Right lobe of liver (tissue), 6 donors: ENCODE measurements around the gene SCAANT1. TPM values are rescaled to one million over a fixed set of nuclear protein-coding genes. Genes with fewer than 3 reads are reported as not detected.

Experiments used
- ATAC-seq, 4 donors: fragments of 200-7000 bp; cut with Tn5 transposase; one replicate each; pipeline ENCODE4 v1.9.1; 2020; ENCODE audit warnings: mild to moderate bottlenecking in 4 of 4, moderate library complexity in 4 of 4
- DNase-seq, 3 donors: peaks; one replicate each; pipeline ENCODE4 v3.0.0-alpha.2; 2020
- H3K27ac ChIP-seq, 3 donors: fragments of 200-600 bp; one replicate each; pipeline ENCODE4 v1.8.0; 2022
- H3K27me3 ChIP-seq, 2 donors: fragments of 200-600 bp; one replicate each; pipeline ENCODE4 v1.8.0; 2022
- H3K36me3 ChIP-seq, 4 donors: fragments of 200-600 bp; sonication (generic) in 1 of 4; one replicate each; pipeline versions ENCODE4 v1.5.1 to v1.8.0; 2017 to 2022; ENCODE audit warnings: control low read depth in 1 of 4
- H3K4me1 ChIP-seq, 4 donors: fragments of 200-600 bp; sonication (generic) in 1 of 4; one replicate each; pipeline versions ENCODE4 v1.5.1 to v1.8.0; 2017 to 2022; ENCODE audit warnings: control low read depth in 1 of 4
- H3K4me3 ChIP-seq, 3 donors: fragments of 200-600 bp; one replicate each; pipeline ENCODE4 v1.8.0; 2022
- H3K9me3 ChIP-seq, 4 donors: fragments of 200-600 bp; sonication (generic) in 1 of 4; one replicate each; pipeline versions ENCODE4 v1.5.1 to v1.8.0; 2017 to 2022; ENCODE audit warnings: control low read depth in 1 of 4
- CTCF ChIP-seq, 4 donors: fragments of 200-600 bp in 3 of 4; fragments of 450-650 bp in 1 of 4; IDR thresholded peaks; one replicate each; pipeline versions ENCODE4 v1.5.1 to v1.8.0; 2016 to 2022; ENCODE audit warnings: antibody characterized with exemption in 4 of 4, mild to moderate bottlenecking in 2 of 4
- POLR2A ChIP-seq: fragments of 450-650 bp; IDR thresholded peaks from one replicate; pipeline ENCODE4 v1.6.1; 2017; ENCODE audit warnings: antibody characterized with exemption, mild to moderate bottlenecking
- WGBS: methylation state at CpG from one replicate; pipeline ENCODE4 v1.1.6; 2018; ENCODE audit warnings: low coverage, low lambda C conversion rate; ENCODE audit not compliant: insufficient coverage; ENCODE audit errors: missing lambda C conversion rate; 5-methylcytosine and 5-hydroxymethylcytosine counted together
- intact Hi-C, 2 donors: fragments of 100-400 bp; cut with DNase I; formaldehyde crosslinking; loops; one replicate each; pipeline versions ENCODE4 v1.11.2 to v1.14.1; 2022
- total RNA-seq, 6 experiments: library from RNA; depleted of rRNA in 2 of 6; stranded (reverse); fragments of >200 nt in 2 of 6; fragmentation: NEBNext Ultra II Directional in 3 of 6; extraction: Animal tissue kit (Norgen Biotek cat#: 25700) in 3 of 6; gene quantifications; one replicate each; pipeline versions ENCODE4 v1.1.0 to v1.2.4, GENCODE V29; 2016 to 2023
- donor health status: DM: no; HTN: yes; CAD: no.
- donor health status: DM: no; HTN: no; CAD: no.
- donor health status: DM: no; HTN: no; CAD: no.
- donor health status: DM: no; HTN: yes; CAD: no.
- donor health status: DM: no; HTN: yes; CAD: no.

The SCAANT1 gene
- total RNA-seq, 6 experiments from 2014 or later = not detected

GRCh38 chr3:63912768-63913588 is 795 bp upstream of the SCAANT1 start:
- H3K4me3 ChIP-seq = peak overlapping the region; percentile 79 to 88 (median 81)
- ATAC-seq (peak; percentile 45 to 55 (median 50)), DNase-seq (peak; percentile 77 to 88 (median 79))
- H3K27me3 ChIP-seq = no peaks in the 10 kb centered on the region
- no peak for TF ChIP-seq POLR2A
- TF ChIP-seq CTCF (IDR thresholded peaks at IDR 0.05) = no peak
- H3K27ac ChIP-seq = peak overlapping the region; percentile 92 to 95 (median 94)
- H3K9me3 ChIP-seq = no peaks in the 10 kb centered on the region
- 7% methylated on average over 16 of the region's 46 CpGs for WGBS
- intact Hi-C loops = loop anchor here in 1 of 2 donors (10.0 kb wide), 1 partner anchor 82 kb away; no protein-coding TSS in a partner anchor
- peaks cover 0 to 30% (median 8%) of the 10 kb centered on the region in 4 donors for H3K4me1 ChIP-seq
- H3K36me3 ChIP-seq = no peaks in the 10 kb centered on the region

- TF ChIP-seq CTCF (IDR thresholded peaks at IDR 0.05) (no peak), POLR2A (no peak)
- intact Hi-C loops = loop anchor here in 1 of 2 donors (10.0 kb wide), 1 partner anchor 83 kb away; no protein-coding TSS in a partner anchor
- H3K9me3 ChIP-seq = no peaks in the 10 kb centered on the region
- DNase-seq = no peak
- ATAC-seq = no peak
- no peaks in the 10 kb centered on the region for H3K36me3 ChIP-seq
- H3K4me1 ChIP-seq = peaks cover 0 to 30% (median 8%) of the 10 kb centered on the region in 4 donors
- H3K4me3 ChIP-seq = peak overlapping the region; percentile 79 to 88 (median 81)
- H3K27me3 ChIP-seq = no peaks in the 10 kb centered on the region
- peak overlapping the region; percentile 92 to 95 (median 94) for H3K27ac ChIP-seq
- under 1% methylated on average over 18 of the region's 18 CpGs for WGBS
These were observed 692 bp downstream of the SCAANT1 start for GRCh38 chr3:63911509-63911872.

DNA sequence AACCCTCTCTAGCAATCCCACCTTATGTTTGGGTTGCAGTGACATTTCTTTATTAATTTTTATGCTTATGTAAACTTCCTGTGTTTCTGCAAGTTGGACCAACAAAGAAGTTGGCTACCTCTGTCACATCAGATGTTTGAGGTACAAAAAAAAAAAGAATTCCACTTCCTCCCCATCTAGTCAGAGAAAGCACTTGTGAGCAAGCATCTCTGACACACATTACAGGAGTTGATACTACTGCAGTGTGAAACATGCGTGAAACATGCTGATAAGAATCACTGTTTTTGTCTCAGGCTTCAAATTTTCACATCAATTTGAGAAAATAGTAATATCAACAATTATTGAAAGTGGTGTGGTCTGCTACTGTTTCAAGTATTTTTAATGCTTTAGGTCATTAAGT is 1.3 kb downstream of the SCAANT1 start:
- Histone ChIP-seq H3K27me3 (no peaks in the 10 kb centered on the region), H3K9me3 (no peaks in the 10 kb centered on the region), H3K36me3 (no peaks in the 10 kb centered on the region), H3K27ac (peak overlapping the region; percentile 92 to 95 (median 94)), H3K4me1 (peaks cover 0 to 30% (median 8%) of the 10 kb centered on the region in 4 donors), H3K4me3 (peak overlapping the region; percentile 79 to 88 (median 81))
- no peak for DNase-seq
- 7% methylated on average over 1 of the region's 1 CpG for WGBS
- TF ChIP-seq CTCF (IDR thresholded peaks at IDR 0.05) (no peak), POLR2A (no peak)
- no peak for ATAC-seq
- intact Hi-C loops = loop anchor here in 1 of 2 donors (10.0 kb wide), 1 partner anchor 84 kb away; no protein-coding TSS in a partner anchor

- H3K27me3 ChIP-seq = no peaks in the 10 kb centered on the region
- TF ChIP-seq CTCF (IDR thresholded peaks at IDR 0.05) (no peak), POLR2A (no peak)
- no peak overlapping the region for H3K27ac ChIP-seq
- DNase-seq = no peak
- H3K4me1 ChIP-seq = peaks cover 0 to 30% (median 8%) of the 10 kb centered on the region in 4 donors
- no peak for ATAC-seq
- intact Hi-C loops = loop anchor here in 1 of 2 donors (10.0 kb wide), 1 partner anchor 85 kb away; no protein-coding TSS in a partner anchor
- no peaks in the 10 kb centered on the region for H3K9me3 ChIP-seq
- 97% methylated on average over 4 of the region's 4 CpGs for WGBS
- H3K4me3 ChIP-seq = no peak overlapping the region
- H3K36me3 ChIP-seq = no peaks in the 10 kb centered on the region
These were observed 2.2 kb downstream of the SCAANT1 start for GRCh38 chr3:63910001-63910400.
